DOHH2 (cell line): ENCODE results near the gene VPS29.

ENCODE experiments used
- H3F3A ChIP-seq: fragments of 200-600 bp; sonication (generic), shearing (Covaris generic); 2 replicates; pipeline ENCODE4 v1.6.0; 2016; ENCODE audit warnings: antibody characterized with exemption, mild to moderate bottlenecking; ENCODE audit not compliant: control insufficient read depth, insufficient read depth
- H3K27ac ChIP-seq: fragments of 200-600 bp; sonication (generic); 2 replicates; pipeline ENCODE4 v1.5.1; 2014; ENCODE audit warnings: low read depth, mild to moderate bottlenecking, low read length, moderate library complexity
- H3K27me3 ChIP-seq: fragments of 200-600 bp; sonication (generic); 2 replicates; pipeline ENCODE4 v1.6.1; 2014; ENCODE audit warnings: mild to moderate bottlenecking, low read length, mixed read lengths; ENCODE audit not compliant: control insufficient read depth
- H3K36me3 ChIP-seq: fragments of 200-600 bp; sonication (generic); 2 replicates; pipeline ENCODE4 v1.6.1; 2014; ENCODE audit warnings: mild to moderate bottlenecking, low read length, moderate library complexity, mixed read lengths; ENCODE audit not compliant: control insufficient read depth
- H3K4me1 ChIP-seq: fragments of 200-600 bp; sonication (generic); 2 replicates; pipeline ENCODE4 v1.6.1; 2014; ENCODE audit warnings: mild to moderate bottlenecking, low read length, mixed read lengths; ENCODE audit not compliant: control insufficient read depth
- H3K4me2 ChIP-seq: fragments of 200-600 bp; sonication (generic); 2 replicates; pipeline ENCODE4 v1.6.0; 2014; ENCODE audit warnings: mild to moderate bottlenecking, low read length, moderate library complexity
- H3K4me3 ChIP-seq: fragments of 200-600 bp; sonication (generic); 2 replicates; pipeline ENCODE4 v1.5.1; 2014; ENCODE audit warnings: mild to moderate bottlenecking, low read length, mixed read lengths
- H3K79me2 ChIP-seq: fragments of 200-600 bp; sonication (generic); 2 replicates; pipeline ENCODE4 v1.6.1; 2014; ENCODE audit warnings: mild to moderate bottlenecking, low read length, mixed read lengths; ENCODE audit not compliant: control insufficient read depth
- H3K9me2 ChIP-seq: fragments of 200-600 bp; sonication (generic); replicated peaks from 2 replicates; pipeline ENCODE4 v1.6.1; 2014; ENCODE audit warnings: mild to moderate bottlenecking, low read length, mixed read lengths; ENCODE audit not compliant: control insufficient read depth
- H3K9me3 ChIP-seq: fragments of 200-600 bp; sonication (generic); 2 replicates; pipeline ENCODE4 v1.6.1; 2014; ENCODE audit warnings: antibody characterized with exemption, low read length, mixed read lengths; ENCODE audit not compliant: control insufficient read depth, insufficient read depth
- H4K20me1 ChIP-seq: fragments of 200-600 bp; sonication (generic); 2 replicates; pipeline ENCODE4 v1.6.0; 2014; ENCODE audit warnings: low read depth, mild to moderate bottlenecking, antibody characterized with exemption, low read length, moderate library complexity; ENCODE audit not compliant: control insufficient read depth, insufficient read depth
- EZH2phosphoT487 ChIP-seq: fragments of 200-600 bp; sonication (generic); IDR thresholded peaks from 2 replicates; pipeline ENCODE4 v1.6.1; 2017; ENCODE audit warnings: borderline replicate concordance, mild to moderate bottlenecking, antibody characterized with exemption, low read length, moderate library complexity, mixed read lengths
- TF ChIP-seq, protein P1 (sequence below): fragments of 200-600 bp; sonication (generic); IDR thresholded peaks from one replicate; pipeline ENCODE4 v1.5.1; 2014; ENCODE audit warnings: antibody characterized with exemption, mild to moderate bottlenecking, low read depth, low read length; ENCODE audit not compliant: poor library complexity, severe bottlenecking

Gene VPS29

DNA sequence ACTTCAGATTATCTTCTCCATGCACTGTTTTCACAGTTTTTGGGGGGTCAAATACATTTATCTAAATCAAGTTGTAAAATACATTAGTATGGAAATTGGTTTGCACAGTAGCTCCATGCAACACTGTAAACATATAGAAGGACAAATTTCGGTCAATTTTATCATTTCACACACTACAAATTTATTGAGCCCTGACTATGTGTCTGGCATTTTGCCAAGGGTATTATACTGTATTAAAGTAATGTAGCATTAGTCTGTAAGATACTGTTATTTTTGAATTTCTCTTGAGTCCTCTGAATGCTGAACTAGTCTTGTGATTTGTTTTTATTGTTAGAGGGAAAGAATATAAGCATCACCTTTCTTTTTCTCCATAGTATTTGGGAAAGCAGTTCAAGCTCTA, 1.5 kb upstream of the VPS29 start:
- peaks cover 9% of the 10 kb centered on the region; the same call in 1 of the 2 replicates for H4K20me1 ChIP-seq
- no peaks in the 10 kb centered on the region for H3K9me2 ChIP-seq
- H3K36me3 ChIP-seq = peaks cover 31% of the 10 kb centered on the region
- peaks cover 31% of the 10 kb centered on the region for H3K4me1 ChIP-seq
- no peaks in the 10 kb centered on the region for H3K27me3 ChIP-seq
- no peak overlapping the region for H3K4me2 ChIP-seq
- no peak overlapping the region for H3K27ac ChIP-seq
- TF ChIP-seq, protein P1, sequence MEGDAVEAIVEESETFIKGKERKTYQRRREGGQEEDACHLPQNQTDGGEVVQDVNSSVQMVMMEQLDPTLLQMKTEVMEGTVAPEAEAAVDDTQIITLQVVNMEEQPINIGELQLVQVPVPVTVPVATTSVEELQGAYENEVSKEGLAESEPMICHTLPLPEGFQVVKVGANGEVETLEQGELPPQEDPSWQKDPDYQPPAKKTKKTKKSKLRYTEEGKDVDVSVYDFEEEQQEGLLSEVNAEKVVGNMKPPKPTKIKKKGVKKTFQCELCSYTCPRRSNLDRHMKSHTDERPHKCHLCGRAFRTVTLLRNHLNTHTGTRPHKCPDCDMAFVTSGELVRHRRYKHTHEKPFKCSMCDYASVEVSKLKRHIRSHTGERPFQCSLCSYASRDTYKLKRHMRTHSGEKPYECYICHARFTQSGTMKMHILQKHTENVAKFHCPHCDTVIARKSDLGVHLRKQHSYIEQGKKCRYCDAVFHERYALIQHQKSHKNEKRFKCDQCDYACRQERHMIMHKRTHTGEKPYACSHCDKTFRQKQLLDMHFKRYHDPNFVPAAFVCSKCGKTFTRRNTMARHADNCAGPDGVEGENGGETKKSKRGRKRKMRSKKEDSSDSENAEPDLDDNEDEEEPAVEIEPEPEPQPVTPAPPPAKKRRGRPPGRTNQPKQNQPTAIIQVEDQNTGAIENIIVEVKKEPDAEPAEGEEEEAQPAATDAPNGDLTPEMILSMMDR = no peak
- TF ChIP-seq EZH2phosphoT487 = no peak
- H3K79me2 ChIP-seq = peaks cover 34% of the 10 kb centered on the region
- H3F3A ChIP-seq = peaks cover 15% of the 10 kb centered on the region; the same call in 1 of the 2 replicates
- H3K4me3 ChIP-seq = no peak overlapping the region
- peaks cover 6% of the 10 kb centered on the region; the same call in 1 of the 2 replicates for H3K9me3 ChIP-seq

DNA sequence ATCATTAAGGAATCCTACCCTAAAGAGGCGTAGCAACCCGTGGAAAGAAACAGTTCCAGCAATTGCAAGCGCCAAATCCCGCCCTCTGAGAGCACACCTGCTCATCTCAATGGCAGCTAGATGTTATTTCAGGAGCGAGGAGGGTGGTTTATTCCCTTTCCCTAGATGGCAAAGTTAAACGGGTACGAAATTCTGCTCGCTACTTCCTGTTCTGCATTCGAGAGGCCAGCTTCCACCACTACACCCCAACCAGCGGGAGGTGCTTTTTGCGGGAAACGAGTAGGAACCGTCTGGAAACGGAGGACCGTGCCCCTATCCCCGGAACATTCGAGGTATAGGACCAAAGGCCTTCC, 536 bp downstream of the VPS29 start:
- H3K4me3 ChIP-seq = peak overlapping the region; percentile 90
- peak overlapping the region; percentile 52 for H3K4me2 ChIP-seq
- peak overlapping the region; percentile 68 for H3K27ac ChIP-seq
- H3K9me2 ChIP-seq = no peaks in the 10 kb centered on the region
- H4K20me1 ChIP-seq = peaks cover 9% of the 10 kb centered on the region; the same call in 1 of the 2 replicates
- peaks cover 52% of the 10 kb centered on the region for H3K79me2 ChIP-seq
- no peaks in the 10 kb centered on the region for H3K27me3 ChIP-seq
- peaks cover 27% of the 10 kb centered on the region for H3K4me1 ChIP-seq
- H3F3A ChIP-seq = peaks cover 21% of the 10 kb centered on the region; the same call in 1 of the 2 replicates
- peaks cover 6% of the 10 kb centered on the region; the same call in 1 of the 2 replicates for H3K9me3 ChIP-seq
- peaks cover 46% of the 10 kb centered on the region for H3K36me3 ChIP-seq
- no peak for TF ChIP-seq EZH2phosphoT487
- TF ChIP-seq, protein P1 = no peak

DNA sequence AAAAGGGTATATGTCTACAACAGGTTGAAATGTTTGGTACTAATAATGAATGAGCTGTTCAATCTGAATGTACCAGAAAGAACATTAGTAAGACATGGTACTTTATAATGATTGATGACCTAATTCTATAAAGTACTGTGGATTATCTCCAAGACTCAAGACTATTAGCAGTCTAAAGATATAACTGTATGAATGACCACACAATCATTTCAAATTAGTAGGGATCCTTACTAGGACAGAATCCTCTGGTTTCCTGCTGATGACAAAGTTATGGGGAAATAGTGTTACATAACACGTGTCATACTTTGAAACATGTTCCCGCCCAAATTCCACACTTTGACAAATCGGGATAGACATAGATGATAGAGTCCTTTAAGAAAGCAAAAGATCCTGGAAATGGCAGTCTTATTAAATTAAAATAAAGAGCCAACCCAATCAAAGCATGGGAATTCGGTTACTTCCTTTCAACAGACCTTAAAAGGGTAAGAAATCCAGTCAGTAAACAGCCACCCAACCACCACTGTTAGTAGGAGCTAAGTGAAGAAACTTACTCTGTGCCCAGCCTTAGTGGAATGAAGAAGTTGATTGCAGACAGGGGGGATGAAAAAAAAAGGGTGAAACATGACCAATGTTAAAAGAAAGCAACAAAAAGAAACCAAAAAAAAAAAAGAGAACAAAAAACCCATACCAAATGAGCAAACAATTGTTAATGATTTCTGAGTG, 2.8 kb downstream of the VPS29 start:
- Histone ChIP-seq H3K27me3 (no peaks in the 10 kb centered on the region), H3K36me3 (peaks cover 66% of the 10 kb centered on the region), H3F3A (peaks cover 28% of the 10 kb centered on the region), H3K9me3 (peaks cover 6% of the 10 kb centered on the region; the same call in 1 of the 2 replicates), H3K4me1 (peaks cover 27% of the 10 kb centered on the region), H3K79me2 (peaks cover 59% of the 10 kb centered on the region), H4K20me1 (peaks cover 9% of the 10 kb centered on the region; the same call in 1 of the 2 replicates), H3K9me2 (no peaks in the 10 kb centered on the region), H3K27ac (no peak overlapping the region), H3K4me2 (peak overlapping the region; percentile 52), H3K4me3 (peak overlapping the region; percentile 4; the same call in 1 of the 2 replicates)
- TF ChIP-seq EZH2phosphoT487 = no peak
- TF ChIP-seq, protein P1 = no peak
